Hematopoietic multipotent progenitor cell (in vitro differentiated cells): ENCODE measurements around the gene DIPK1A. TPM values are rescaled to one million over a fixed set of nuclear protein-coding genes. Genes with fewer than 3 reads are reported as not detected.

ENCODE experiments used
- DNase-seq, 3 donors: peaks; one replicate each; pipeline ENCODE4 v3.0.0-alpha.2; 2011 to 2015; ENCODE audit warnings: low read depth in 2 of 3, low spot score in 2 of 3
- small RNA-seq: library from RNA; depleted of rRNA; stranded (forward); fragments of <200 nt; gene quantifications from one replicate; pipeline ENCODE3, GENCODE V24; 2012
- total RNA-seq: library from RNA; depleted of rRNA; stranded (reverse); fragments of >200 nt; gene quantifications from one replicate; pipeline ENCODE4 v1.2.3, GENCODE V29; 2012

Gene DIPK1A
- total RNA-seq, 1 donor, result 0.27 TPM

DNA sequence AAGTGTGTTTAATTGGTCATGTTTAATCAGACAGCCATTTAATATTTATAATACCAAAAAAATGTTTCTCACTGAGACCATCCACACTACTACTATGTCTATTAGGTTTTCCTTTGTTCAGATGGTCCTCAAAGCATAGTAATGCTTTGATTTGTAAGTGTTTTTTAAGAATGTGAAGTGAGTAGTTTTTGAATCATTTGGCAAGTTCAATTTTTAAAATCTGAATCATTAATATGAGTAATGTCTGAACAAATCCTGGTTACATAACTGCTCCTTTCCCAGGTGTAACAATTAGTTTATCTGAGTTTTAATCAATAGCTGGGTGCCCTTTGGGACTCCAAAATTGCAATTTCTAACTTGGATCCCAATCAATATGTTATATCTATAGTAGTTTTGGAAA lies 152.9 kb downstream of the DIPK1A start:
- DNase-seq, result no peak

DNA sequence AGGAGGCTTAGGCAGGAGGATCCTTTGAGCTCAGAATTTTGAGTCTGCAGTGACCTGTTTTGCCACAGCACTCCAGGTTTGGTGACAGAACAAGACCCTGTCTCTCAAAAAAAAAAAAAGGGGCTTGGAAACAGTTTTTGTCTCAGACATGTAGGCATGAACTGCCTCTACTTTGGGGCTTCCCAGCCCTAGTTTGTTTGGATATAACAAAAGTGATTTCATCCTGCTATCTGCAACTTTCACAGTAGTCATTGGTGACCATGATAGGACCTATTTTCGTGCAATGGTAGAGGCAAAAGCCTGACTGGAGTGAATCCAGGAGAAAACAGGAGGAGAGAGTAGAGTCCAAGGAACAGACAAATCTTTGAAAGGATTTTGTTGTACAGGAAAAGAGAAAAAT lies 156.0 kb downstream of the DIPK1A start:
- DNase-seq, result no peak

DNA sequence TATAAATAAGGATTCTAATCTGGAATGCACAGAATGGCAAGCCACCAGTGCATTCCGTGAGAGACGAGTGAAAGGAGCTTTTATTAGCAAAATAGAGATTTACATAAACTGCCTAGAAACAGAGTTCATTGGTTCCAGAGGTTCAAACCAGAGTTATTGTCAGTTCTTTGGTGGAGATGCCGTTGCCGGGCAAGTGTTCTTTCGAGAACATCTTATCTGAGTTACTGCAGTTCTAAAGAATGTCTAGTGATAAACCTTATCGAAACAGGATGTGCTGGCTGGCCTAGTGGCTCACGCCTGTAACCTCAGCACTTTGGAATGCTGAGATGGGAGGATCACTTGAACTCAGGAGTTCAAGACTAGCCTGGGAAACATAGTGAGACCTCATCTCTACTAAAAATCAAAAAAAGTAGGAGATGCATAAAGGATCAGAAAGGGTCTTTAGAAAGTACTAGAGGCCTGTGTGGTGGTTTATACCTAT lies 156.5 kb downstream of the DIPK1A start:
- peak in 2 of 3 donors; percentile 64 to 83 for DNase-seq

DNA sequence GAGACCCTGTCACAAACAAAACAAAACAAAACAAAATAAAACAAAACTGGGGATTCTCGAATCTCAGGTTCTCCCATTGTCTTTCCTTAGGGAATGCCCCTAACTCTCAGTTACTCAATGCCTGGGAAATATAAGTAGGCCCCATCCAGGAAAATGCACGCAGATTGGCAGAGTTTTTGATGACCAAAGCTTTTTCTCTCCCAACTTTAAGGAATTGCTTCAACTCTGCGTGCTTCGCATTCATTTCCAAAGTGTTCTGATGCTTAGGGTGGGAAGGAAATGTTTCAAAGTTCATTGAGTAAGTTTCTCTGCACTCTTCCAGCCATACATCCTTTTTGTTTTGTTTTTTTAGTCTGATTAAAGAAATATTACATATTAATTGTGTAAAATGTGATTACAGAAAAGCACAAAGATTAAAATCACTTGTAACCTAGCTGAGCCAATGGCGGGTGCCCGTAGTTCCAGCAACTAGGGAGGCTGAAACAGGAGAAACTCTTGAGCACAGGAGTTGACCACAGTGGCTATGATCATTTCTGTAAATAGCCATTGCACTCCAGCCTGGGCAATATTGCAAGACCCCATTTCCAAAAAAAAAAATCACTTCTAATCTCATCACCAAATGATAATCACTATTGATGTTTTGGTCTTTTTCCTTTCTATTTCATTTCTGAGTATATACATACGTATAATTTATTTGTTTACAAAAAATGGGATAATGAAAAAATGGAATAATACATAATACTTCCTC lies 157.9 kb downstream of the DIPK1A start:
- no peak for DNase-seq

DNA sequence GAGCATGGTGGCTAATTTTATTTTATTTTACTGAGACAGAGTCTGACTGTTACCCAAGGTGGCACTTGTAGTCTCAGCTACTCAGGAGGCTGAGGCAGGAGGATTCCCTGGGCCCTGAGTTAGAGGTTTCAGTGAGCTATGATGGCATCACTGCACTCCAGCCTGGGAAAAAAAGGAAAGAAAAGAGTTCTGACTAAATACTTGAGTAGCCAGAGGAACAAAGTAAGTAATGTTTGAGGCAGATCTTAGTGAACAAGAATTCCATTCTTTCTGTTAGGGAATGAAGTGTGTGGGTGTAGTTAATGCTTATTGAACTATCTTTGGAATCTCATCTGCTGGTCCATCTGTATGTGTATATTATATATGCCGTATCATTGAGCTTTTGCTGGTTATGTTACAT lies 163.3 kb downstream of the DIPK1A start:
- DNase-seq, result no peak

DNA sequence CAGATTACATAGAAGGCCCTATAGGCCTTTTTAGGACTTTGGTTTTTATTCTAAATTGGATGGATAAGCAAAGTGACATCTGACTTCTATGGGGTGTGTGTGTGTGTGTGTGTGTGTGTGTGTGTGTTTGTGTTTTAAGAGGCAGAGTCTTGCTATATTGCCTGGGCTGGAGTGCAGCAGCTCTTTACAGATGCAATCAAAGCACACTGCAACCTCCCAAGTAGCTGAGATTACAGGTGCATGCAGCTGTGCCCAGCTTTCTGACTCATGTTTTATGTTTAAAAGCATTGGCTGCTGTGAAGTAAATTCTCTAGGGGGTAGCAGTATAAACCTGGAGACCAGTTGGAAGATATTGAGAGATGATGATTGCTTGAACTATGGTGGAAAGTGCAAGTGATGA lies 164.0 kb downstream of the DIPK1A start:
- no peak for DNase-seq

DNA sequence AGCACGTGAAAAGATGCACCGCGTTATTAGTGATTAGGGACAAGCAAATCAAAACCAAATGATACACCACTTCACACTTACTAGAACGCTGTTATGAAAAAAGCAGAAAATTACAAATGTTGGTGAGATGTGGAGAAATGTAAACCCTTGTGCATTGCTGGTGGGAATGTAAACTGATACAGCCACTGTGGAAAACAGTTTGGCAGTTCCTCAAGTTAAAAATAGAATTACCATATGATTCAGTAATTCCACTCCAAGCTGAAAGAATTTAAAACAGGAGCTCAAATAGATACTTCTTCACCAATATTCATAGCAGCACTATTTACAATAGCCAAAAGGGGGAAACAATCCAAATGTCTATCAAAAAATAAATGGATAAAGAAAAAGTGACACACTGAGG lies 166.1 kb downstream of the DIPK1A start:
- no peak for DNase-seq

DNA sequence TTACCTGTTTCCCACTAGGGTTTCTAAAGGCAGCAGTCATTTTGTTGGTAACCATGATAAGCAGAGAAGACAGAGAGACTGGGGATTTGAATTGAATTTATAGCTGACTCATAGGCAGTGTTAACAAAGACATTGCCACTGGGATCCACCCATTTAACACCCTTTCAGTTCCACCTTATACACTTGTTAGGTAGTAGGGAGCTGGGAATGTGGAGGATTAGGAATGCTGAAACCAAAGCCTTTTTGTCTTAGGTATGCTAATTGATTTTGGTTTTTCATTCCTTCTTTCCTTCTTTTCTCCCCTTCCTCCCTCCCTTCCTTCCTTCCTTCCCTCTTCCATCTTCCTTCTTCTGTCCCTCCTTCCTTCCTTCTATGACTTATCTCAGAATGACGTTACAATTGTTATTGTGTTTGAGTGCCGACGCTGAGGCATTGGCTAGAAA lies 168.9 kb downstream of the DIPK1A start:
- no peak for DNase-seq

Small RNA genes within 50 kb of the gene (small RNA-seq; reads per million reads assigned to genes)
- gene RF00432 (not detected), gene RN7SL692P (not detected), gene RNU6-210P (not detected), gene RNU6-970P (not detected), gene SNORA66 (232 reads per million, percentile 98 among the genes with 10 or more reads in this experiment), gene SNORD21 (not detected)

Other genes starting within 250 kb of the DIPK1A start
- 6.5 TPM for gene EVI5, start 176.4 kb downstream of the DIPK1A start, total RNA-seq
- gene RPL5, start 129.4 kb downstream of the DIPK1A start, total RNA-seq, result 2,198 TPM
- gene MTF2, start 117.8 kb upstream of the DIPK1A start, total RNA-seq, result 57.9 TPM
- gene TMED5, start 219.0 kb upstream of the DIPK1A start, total RNA-seq, result 30.4 TPM
- gene CCDC18, start 219.3 kb upstream of the DIPK1A start, total RNA-seq, result 4.0 TPM